LNCaP clone FGC (cell line): ENCODE results near the gene ARHGEF40.

Source experiments
- DNase-seq: peaks from one replicate; pipeline ENCODE4 v3.0.0-alpha.2; 2011; ENCODE audit warnings: low read depth
- H3K4me3 ChIP-seq: 2 replicates; pipeline ENCODE4 v1.5.1; 2011; ENCODE audit warnings: mild to moderate bottlenecking, low read depth, low read length, control low read depth
- TF ChIP-seq, protein P1 (sequence below): IDR thresholded peaks from 2 replicates; pipeline ENCODE4 v1.5.1; 2012; ENCODE audit warnings: mild to moderate bottlenecking; ENCODE audit not compliant: control insufficient read depth, insufficient read depth; ENCODE audit errors: extremely low read depth

ARHGEF40 gene

DNA sequence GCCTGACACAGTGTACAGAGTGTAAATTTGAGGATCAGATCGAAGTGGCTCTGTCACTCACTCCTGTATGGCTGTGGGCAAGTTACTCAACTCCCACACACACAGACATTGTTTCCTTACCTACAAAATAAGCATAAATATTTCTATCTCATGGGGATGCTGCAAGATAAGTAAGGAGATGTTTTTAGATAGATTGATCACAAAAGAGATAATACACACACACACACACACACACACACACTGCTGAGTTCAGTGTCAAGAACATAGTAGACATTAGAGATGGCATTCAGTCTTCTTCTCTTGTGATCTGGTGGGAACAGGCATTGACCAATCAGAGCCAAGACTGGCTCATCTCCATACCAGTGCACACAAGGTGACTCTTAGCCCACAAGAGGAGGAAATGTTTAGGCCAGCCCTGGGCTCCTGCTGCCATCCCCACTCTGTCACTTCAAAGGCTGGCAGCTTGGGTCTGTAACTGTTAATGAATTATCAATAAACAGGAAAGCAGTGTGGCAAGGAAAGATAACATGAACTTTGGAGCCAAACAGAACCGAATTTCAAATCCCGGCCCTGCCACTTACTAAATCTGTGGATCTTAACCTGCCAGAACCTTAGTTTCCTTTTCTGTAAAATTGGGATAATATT is 15.9 kb upstream of the ARHGEF40 start:
- TF ChIP-seq, protein P1, sequence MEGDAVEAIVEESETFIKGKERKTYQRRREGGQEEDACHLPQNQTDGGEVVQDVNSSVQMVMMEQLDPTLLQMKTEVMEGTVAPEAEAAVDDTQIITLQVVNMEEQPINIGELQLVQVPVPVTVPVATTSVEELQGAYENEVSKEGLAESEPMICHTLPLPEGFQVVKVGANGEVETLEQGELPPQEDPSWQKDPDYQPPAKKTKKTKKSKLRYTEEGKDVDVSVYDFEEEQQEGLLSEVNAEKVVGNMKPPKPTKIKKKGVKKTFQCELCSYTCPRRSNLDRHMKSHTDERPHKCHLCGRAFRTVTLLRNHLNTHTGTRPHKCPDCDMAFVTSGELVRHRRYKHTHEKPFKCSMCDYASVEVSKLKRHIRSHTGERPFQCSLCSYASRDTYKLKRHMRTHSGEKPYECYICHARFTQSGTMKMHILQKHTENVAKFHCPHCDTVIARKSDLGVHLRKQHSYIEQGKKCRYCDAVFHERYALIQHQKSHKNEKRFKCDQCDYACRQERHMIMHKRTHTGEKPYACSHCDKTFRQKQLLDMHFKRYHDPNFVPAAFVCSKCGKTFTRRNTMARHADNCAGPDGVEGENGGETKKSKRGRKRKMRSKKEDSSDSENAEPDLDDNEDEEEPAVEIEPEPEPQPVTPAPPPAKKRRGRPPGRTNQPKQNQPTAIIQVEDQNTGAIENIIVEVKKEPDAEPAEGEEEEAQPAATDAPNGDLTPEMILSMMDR, result no peak
- DNase-seq, result no peak
- no peak overlapping the region for H3K4me3 ChIP-seq

DNA sequence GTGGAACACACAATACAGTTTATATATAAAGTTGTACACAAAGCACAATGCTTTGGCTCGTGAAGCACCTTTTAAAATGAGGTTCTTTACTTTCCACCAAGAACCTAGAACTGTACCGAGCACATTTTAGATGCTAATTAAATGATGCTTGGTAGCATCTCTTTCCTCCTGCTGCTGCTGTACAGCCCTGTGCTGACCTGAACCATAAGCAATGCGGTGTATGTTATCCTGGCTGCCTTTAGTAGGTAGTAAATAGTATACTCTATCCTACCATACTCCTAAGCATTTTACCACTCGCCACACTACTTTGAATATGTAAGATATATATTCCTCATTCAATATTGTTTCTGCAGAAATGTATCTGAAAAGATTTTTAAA is 15.3 kb upstream of the ARHGEF40 start:
- TF ChIP-seq, protein P1, result no peak
- H3K4me3 ChIP-seq, result no peak overlapping the region
- no peak for DNase-seq

DNA sequence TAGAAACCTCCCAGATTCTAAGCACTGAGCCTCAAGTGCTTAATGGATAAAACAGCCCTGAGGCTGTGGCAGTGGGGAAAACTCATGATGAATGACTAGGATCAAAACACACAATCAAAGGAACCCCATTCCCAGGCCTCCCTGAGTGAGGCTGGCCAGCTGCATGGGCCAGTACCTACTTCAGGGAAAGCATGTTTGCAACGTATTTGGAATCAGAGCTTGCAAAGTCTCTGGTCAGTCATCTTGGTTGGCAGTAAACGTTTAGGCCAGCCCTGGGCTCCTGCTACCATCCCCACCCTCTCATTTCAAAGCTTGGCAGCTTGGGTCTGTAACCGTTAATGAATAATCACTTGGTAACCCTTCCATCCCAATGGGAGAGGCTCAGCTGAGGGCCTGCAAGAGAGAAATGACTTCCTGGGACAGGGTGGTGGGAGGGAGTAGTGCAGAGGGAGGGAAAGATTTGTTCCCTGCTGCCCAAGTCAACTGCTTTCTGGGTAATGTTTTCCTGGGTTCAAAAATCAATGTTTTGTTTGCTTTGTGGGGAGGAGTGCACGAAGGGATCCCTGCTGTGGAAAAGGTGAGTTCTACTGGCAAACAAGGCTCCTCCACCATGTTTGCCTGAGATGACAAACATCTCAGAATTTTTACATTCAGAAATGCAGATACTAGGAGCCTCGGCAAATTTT is 14.5 kb upstream of the ARHGEF40 start:
- no peak overlapping the region for H3K4me3 ChIP-seq
- TF ChIP-seq, protein P1, result no peak
- no peak for DNase-seq

DNA sequence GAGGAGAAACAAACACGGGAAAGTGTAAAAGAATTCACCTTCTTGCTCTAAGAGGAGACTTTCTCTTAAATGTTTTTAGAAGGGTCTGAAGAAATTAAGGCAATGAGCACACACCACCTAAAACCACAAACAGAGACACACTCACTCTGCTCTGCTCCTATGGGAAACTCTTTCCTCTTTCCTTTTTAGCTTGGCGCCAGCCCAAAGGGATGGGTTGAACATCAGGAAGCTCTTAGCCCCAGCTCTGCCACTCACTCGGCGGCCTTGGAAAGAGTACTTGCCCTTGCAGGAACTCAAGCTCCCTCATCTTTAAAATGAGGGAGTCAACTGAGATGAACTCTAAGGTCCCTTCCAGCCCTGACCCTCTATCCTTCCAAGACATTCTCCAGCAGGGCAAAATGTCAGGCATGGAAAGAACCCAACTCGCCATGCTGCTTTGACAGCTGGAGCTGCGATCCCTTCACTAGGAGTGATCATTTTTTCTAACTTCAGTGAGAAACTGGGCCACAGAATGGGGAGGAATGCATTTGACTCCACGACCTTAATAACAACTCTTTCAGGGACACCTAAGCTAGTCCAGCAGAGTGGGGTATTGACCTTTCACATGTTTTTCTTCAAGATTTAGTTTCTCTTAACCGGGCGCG is 13.5 kb upstream of the ARHGEF40 start:
- no peak for DNase-seq
- TF ChIP-seq, protein P1, result no peak
- H3K4me3 ChIP-seq, result no peak overlapping the region

DNA sequence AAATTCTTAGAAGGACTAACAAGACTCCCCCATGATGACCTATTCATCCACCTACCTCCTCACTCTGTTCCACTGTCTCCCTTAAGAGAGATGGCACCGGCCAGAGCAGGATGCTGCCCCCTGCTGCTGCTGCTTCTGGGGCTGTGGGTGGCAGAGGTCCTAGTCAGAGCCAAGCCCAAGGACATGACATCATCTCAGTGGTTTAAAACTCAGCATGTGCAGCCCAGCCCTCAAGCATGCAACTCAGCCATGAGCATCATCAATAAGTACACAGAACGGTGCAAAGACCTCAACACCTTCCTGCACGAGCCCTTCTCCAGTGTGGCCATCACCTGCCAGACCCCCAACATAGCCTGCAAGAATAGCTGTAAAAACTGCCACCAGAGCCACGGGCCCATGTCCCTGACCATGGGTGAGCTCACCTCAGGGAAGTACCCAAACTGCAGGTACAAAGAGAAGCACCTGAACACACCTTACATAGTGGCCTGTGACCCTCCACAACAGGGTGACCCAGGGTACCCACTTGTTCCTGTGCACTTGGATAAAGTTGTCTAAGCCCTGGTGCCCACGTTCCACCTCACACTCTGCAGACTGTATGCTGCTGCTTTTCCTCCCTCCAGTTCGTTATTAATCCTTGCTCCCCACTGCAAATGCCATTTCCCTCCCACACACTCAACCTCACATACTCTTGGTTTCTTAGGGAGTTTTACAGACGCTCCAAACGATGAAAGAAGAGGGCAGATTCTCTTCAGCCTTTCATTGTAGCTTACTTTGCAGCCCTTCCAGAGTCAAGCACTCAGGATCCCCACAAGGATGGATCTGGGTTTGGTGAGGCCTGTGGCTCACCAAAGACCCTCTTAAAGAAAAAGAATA is 12.1 kb upstream of the ARHGEF40 start, which contains the start of gene RNASE8:
TSS of gene RNASE8 (plus strand) at position 20 of the 873 bp plus-strand sequence. CDS start at position 91, 71 bp downstream.
- no peak for DNase-seq
- TF ChIP-seq, protein P1, result no peak
- no peak within 1 kb of the TSS for H3K4me3 ChIP-seq

DNA sequence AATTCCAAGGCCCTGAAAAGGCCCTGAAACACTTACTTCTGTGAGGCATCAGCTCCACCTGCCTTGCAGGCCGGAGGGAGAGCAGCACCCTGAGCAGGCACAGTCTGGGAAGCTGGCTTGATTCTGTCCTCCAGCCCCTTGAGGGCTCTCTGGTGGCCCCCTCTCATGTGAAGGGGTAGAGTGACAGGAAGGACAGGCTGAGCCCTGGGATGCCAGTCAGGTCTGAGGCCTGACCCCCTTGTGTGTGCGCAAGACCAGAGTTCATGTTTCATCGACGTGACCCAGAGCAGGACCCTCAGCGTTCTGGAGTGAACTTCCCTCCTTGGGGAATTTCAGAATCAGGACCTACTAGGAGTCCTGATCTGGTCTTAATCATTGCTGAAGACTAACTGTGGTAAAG is 11.2 kb upstream of the ARHGEF40 start:
- no peak for DNase-seq
- TF ChIP-seq, protein P1, result no peak
- H3K4me3 ChIP-seq, result no peak overlapping the region
